Measurements from ENCODE around the gene ENAH. TPM values are rescaled to one million over a fixed set of nuclear protein-coding genes. Genes with fewer than 3 reads are reported as not detected.

ENAH gene
- total and polyA plus RNA-seq, 9 of the 15 experiments (the other 6 are each of a cell fraction or from before 2014, with no cell fraction given), result 0.03 to 1.2 (median 0.15) TPM

DNA sequence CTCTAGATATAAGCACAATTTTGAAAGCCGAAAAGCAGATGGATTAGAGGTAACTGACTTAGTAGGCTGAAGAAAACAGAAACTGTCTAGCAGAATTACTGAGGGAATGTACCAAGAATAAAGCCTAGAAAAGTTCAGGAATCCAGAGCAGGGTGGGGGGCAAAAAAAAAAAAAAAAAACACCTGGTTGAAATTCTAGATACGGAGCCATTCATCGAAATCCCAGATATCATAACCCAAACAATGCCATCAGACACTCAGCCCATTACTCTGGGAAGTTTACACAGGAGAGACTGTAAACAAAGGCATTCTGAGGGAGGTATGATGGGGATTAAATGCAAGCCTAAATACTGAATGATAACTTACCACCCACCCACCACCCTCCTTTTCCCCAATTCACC is 45.6 kb downstream of the ENAH start:
- CTCF ChIA-PET (ENCODE audit: low intra/inter-chr PET ratio), result no interaction called here
- H3K79me2 ChIP-seq (ENCODE audit: control insufficient read depth, insufficient read depth, low read length), result no peaks in the 10 kb centered on the region

More for the DNA sequence above, 45.6 kb downstream of the ENAH start:
- Histone ChIP-seq H3K9me1 (ENCODE audit: control insufficient read depth, insufficient read depth, low read length) (no peaks in the 10 kb centered on the region), H4K20me1 (replicated peaks; ENCODE audit: control insufficient read depth, insufficient read depth, low read length) (no peaks in the 10 kb centered on the region), H3K9me3 (replicated peaks; ENCODE audit: control insufficient read depth, insufficient read depth, low read depth, low read length) (no peaks in the 10 kb centered on the region), H2AFZ (ENCODE audit: low read depth, low read length) (no peak overlapping the region), H3K27me3 (ENCODE audit: control insufficient read depth in 2 of 2, insufficient read depth in 2 of 2, low read length in 2 of 2) (peaks cover 0 to 4% of the 10 kb centered on the region in 2 experiments; a peak in 2 of 5 replicates), H3K4me3 (no peak overlapping the region), H3K9ac (ENCODE audit: insufficient read depth in 1 of 2, low read depth in 2 of 2, low read length in 2 of 2) (no peak overlapping the region), H3K4me1 (replicated peaks in 1 of 2; ENCODE audit: control insufficient read depth in 2 of 2, insufficient read depth in 2 of 2, low read length in 2 of 2) (no peaks in the 10 kb centered on the region), H3K36me3 (ENCODE audit: control insufficient read depth, insufficient read depth, low read length) (no peaks in the 10 kb centered on the region), H3K4me2 (ENCODE audit: insufficient read depth, low read length) (no peak overlapping the region), H3K27ac (ENCODE audit: extremely low read depth, low read depth, low read length) (no peak overlapping the region)
- DNase-seq (ENCODE audit: extremely low read depth in 1 of 4, low spot score in 3 of 4) (no peak), ATAC-seq (no peak), FAIRE-seq (no peak)
- POLR2A ChIA-PET, result interaction anchor here (0.9 to 1.5 kb wide), 2 partner anchors 15 to 20 kb away, joined by 3 to 4 read pairs; no protein-coding TSS in a partner anchor
- WGBS (ENCODE audit: insufficient coverage, low coverage, missing lambda C conversion rate), result 2% methylated on average over 3 of the region's 3 CpGs
- TF ChIP-seq, protein P1, sequence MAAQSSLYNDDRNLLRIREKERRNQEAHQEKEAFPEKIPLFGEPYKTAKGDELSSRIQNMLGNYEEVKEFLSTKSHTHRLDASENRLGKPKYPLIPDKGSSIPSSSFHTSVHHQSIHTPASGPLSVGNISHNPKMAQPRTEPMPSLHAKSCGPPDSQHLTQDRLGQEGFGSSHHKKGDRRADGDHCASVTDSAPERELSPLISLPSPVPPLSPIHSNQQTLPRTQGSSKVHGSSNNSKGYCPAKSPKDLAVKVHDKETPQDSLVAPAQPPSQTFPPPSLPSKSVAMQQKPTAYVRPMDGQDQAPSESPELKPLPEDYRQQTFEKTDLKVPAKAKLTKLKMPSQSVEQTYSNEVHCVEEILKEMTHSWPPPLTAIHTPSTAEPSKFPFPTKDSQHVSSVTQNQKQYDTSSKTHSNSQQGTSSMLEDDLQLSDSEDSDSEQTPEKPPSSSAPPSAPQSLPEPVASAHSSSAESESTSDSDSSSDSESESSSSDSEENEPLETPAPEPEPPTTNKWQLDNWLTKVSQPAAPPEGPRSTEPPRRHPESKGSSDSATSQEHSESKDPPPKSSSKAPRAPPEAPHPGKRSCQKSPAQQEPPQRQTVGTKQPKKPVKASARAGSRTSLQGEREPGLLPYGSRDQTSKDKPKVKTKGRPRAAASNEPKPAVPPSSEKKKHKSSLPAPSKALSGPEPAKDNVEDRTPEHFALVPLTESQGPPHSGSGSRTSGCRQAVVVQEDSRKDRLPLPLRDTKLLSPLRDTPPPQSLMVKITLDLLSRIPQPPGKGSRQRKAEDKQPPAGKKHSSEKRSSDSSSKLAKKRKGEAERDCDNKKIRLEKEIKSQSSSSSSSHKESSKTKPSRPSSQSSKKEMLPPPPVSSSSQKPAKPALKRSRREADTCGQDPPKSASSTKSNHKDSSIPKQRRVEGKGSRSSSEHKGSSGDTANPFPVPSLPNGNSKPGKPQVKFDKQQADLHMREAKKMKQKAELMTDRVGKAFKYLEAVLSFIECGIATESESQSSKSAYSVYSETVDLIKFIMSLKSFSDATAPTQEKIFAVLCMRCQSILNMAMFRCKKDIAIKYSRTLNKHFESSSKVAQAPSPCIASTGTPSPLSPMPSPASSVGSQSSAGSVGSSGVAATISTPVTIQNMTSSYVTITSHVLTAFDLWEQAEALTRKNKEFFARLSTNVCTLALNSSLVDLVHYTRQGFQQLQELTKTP (IDR thresholded peaks at IDR 0.05; ENCODE audit: low read depth in 1 of 2, partially characterized antibody in 2 of 2), result no peak
- TF ChIP-seq ZNF165 (CRISPR knock-in tag; IDR thresholded peaks at IDR 0.05; ENCODE audit: borderline replicate concordance), result no peak
- TF ChIP-seq, protein P2, sequence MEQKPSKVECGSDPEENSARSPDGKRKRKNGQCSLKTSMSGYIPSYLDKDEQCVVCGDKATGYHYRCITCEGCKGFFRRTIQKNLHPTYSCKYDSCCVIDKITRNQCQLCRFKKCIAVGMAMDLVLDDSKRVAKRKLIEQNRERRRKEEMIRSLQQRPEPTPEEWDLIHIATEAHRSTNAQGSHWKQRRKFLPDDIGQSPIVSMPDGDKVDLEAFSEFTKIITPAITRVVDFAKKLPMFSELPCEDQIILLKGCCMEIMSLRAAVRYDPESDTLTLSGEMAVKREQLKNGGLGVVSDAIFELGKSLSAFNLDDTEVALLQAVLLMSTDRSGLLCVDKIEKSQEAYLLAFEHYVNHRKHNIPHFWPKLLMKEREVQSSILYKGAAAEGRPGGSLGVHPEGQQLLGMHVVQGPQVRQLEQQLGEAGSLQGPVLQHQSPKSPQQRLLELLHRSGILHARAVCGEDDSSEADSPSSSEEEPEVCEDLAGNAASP (IDR thresholded peaks at IDR 0.05), result no peak
- TF ChIP-seq PRMT5 (CRISPR knock-in tag; IDR thresholded peaks at IDR 0.05), result no peak
- no peak for TF ChIP-seq ZSCAN29 (IDR thresholded peaks at IDR 0.05)
- TF ChIP-seq SP2 (IDR thresholded peaks at IDR 0.05; ENCODE audit: extremely low read depth, low read depth, low read length, poor library complexity, severe bottlenecking), result no peak
- TF ChIP-seq TFE3 (CRISPR knock-in tag; IDR thresholded peaks at IDR 0.05), result no peak
- BruUV-seq (replicated peaks), result no TSS peak
- intact Hi-C loops (cut with micrococcal nuclease), result no loop called here
- in situ Hi-C loops (cut with MboI), result no loop called here
